ENCODE measurements around the gene GRIN2A. TPM values are rescaled to one million over a fixed set of nuclear protein-coding genes. Genes with fewer than 3 reads are reported as not detected.
A peak's percentile ranks its signal among the peaks of the same experiment; 100 is the strongest.

Gene GRIN2A
- total and polyA plus RNA-seq, 2 of the 13 experiments (the other 11 are each of a cell fraction or from before 2014, with no cell fraction given): not detected

- 2% methylated on average over 3 of the region's 3 CpGs for WGBS (ENCODE audit: low lambda C conversion rate)
- in situ Hi-C loops (cut with HindIII; ENCODE audit: extremely low pct_ligation_motif_present, low pct_unique_long_range_greater_than_20kb): loop anchor here (10.0 kb wide), 1 partner anchor 56 kb away; no protein-coding TSS in a partner anchor
- BruUV-seq (replicated peaks): no TSS peak
Observed at GRCh38 chr16:10130538-10130937, 51.7 kb downstream of the GRIN2A start.

GRCh38 chr16:10128397-10129258, 53.6 kb downstream of the GRIN2A start:
- Histone ChIP-seq H3K27me3 (ENCODE audit: control insufficient read depth in 1 of 2, insufficient read depth in 2 of 2, low read length in 2 of 2) (peaks cover 0 to 12% of the 10 kb centered on the region in 2 experiments; a peak in 2 of 5 replicates), H3K79me2 (ENCODE audit: insufficient read depth, low read length) (no peaks in the 10 kb centered on the region), H2AFZ (ENCODE audit: low read length) (no peak overlapping the region), H3K9ac (ENCODE audit: insufficient read depth, low read depth, low read length) (no peak overlapping the region), H4K20me1 (ENCODE audit: insufficient read depth, low read length) (no peaks in the 10 kb centered on the region), H3K27ac (ENCODE audit: extremely low read length, insufficient read depth, low read length) (no peak overlapping the region), H3K4me2 (ENCODE audit: low read depth, low read length) (no peak overlapping the region), H3K36me3 (replicated peaks in 1 of 2; ENCODE audit: control insufficient read depth in 1 of 2, insufficient read depth in 2 of 2, low read length in 2 of 2) (no peaks in the 10 kb centered on the region), H3K4me1 (ENCODE audit: insufficient read depth, low read length) (no peaks in the 10 kb centered on the region), H3K9me3 (ENCODE audit: low read length) (peaks cover 4% of the 10 kb centered on the region; the same call in 1 of the 2 replicates), H3K4me3 (replicated peaks in 1 of 3; ENCODE audit: insufficient read depth in 1 of 3, low read depth in 2 of 3, low read length in 3 of 3) (no peak overlapping the region)
- no TSS peak for BruUV-seq (replicated peaks)
- TF ChIP-seq MAF1 (CRISPR knock-in tag; IDR thresholded peaks at IDR 0.05; ENCODE audit: borderline replicate concordance) (no peak), ZKSCAN1 (IDR thresholded peaks at IDR 0.05; ENCODE audit: low read length) (peak; percentile 93)
- FAIRE-seq: no peak
- no peak for DNase-seq (ENCODE audit: low spot score)
- POLR2A ChIA-PET: no interaction called here
- WGBS (ENCODE audit: low lambda C conversion rate): 12% methylated on average over 9 of the region's 9 CpGs
- ATAC-seq: no peak
- CTCF ChIA-PET (ENCODE audit: low intra/inter-chr PET ratio, low total read pairs): no interaction called here
- in situ Hi-C loops (cut with HindIII; ENCODE audit: extremely low pct_ligation_motif_present, low pct_unique_long_range_greater_than_20kb): no loop called here
- intact Hi-C loops (cut with micrococcal nuclease; ENCODE audit: unreplicated experiment): no loop called here

More at GRCh38 chr16:10130538-10130937, 51.7 kb downstream of the GRIN2A start:
- no peak overlapping the region for H3K4me3 ChIP-seq (replicated peaks in 1 of 3; ENCODE audit: insufficient read depth in 1 of 3, low read depth in 2 of 3, low read length in 3 of 3)
- no peaks in the 10 kb centered on the region for H3K36me3 ChIP-seq (replicated peaks in 1 of 2; ENCODE audit: control insufficient read depth in 1 of 2, insufficient read depth in 2 of 2, low read length in 2 of 2)
- H2AFZ ChIP-seq (ENCODE audit: low read length): no peak overlapping the region
- H3K27ac ChIP-seq (ENCODE audit: extremely low read length, insufficient read depth, low read length): no peak overlapping the region
- ChIA-PET CTCF (ENCODE audit: low intra/inter-chr PET ratio, low total read pairs) (no interaction called here), POLR2A (no interaction called here)
- intact Hi-C loops (cut with micrococcal nuclease; ENCODE audit: unreplicated experiment): no loop called here
- H3K4me1 ChIP-seq (ENCODE audit: insufficient read depth, low read length): no peaks in the 10 kb centered on the region
- no peaks in the 10 kb centered on the region for H4K20me1 ChIP-seq (ENCODE audit: insufficient read depth, low read length)
- H3K9me3 ChIP-seq (ENCODE audit: low read length): peaks cover 4% of the 10 kb centered on the region; the same call in 1 of the 2 replicates
- H3K9ac ChIP-seq (ENCODE audit: insufficient read depth, low read depth, low read length): no peak overlapping the region
- FAIRE-seq (no peak), DNase-seq (ENCODE audit: low spot score) (no peak), ATAC-seq (no peak)
- TF ChIP-seq ZNF343 (CRISPR knock-in tag; IDR thresholded peaks at IDR 0.05): no peak
- no peak for TF ChIP-seq MTERF4 (CRISPR knock-in tag; IDR thresholded peaks at IDR 0.05)
- peaks cover 0 to 4% of the 10 kb centered on the region in 2 experiments; a peak in 1 of 5 replicates for H3K27me3 ChIP-seq (ENCODE audit: control insufficient read depth in 1 of 2, insufficient read depth in 2 of 2, low read length in 2 of 2)
- no peak overlapping the region for H3K4me2 ChIP-seq (ENCODE audit: low read depth, low read length)
- no peaks in the 10 kb centered on the region for H3K79me2 ChIP-seq (ENCODE audit: insufficient read depth, low read length)

Data from HepG2 (cell line).